C4-2B (cell line): ENCODE data around the gene GALNT14.

Source experiments
- CTCF ChIP-seq: fragments of 450-650 bp; conservative IDR thresholded peaks from 2 replicates; pipeline ENCODE4 v1.5.1; 2017; ENCODE audit warnings: mild to moderate bottlenecking
- ZFX ChIP-seq: fragments of 450-650 bp; IDR thresholded peaks from 2 replicates; pipeline ENCODE4 v1.6.1; 2017

- no peak for TF ChIP-seq CTCF
- no peak for TF ChIP-seq ZFX
Observed at GRCh38 chr2:31142110-31142509, 3.9 kb upstream of the GALNT14 start.
